Measurements from ENCODE around the gene BAAT.
A peak's percentile ranks its signal among the peaks of the same experiment; 100 is the strongest.

The BAAT gene

DNA sequence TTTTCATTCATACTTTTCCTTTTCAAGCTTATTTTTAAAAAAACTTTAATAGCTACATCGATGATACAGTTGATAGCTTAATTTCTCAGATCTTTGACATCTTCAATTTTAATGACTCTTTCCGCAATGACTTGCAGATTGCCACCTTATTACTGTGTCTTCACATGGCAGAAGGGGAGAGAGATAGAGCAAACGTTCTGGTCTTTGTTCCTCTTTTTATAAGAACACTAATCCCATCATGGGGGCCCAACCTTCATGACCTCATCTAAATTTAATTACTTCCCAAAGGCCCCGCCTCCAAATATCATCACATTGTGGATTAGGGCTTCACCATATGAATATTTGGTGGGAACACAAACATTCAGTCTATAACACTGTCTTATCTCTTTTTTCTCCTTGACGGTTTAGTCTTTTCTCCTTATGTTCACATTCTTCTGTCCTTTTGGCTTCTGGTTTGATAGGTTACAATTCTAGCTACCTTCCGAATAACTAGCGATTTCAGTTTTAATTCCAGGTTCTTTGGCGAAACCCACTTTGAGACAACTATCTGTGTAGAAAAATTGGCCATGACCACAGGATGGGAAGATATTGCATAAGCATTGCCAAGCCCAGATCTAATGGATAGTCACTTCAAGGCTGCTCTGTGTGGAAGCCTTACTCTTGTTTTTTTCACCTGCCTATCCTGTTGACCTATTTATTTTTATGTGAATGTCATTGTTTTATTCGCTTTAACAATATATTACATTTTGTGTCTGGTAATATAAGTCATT, 18.9 kb upstream of the BAAT start:
- H3K36me3 ChIP-seq (ENCODE audit: insufficient read depth, low read length) = peaks cover 91% of the 10 kb centered on the region

DNA sequence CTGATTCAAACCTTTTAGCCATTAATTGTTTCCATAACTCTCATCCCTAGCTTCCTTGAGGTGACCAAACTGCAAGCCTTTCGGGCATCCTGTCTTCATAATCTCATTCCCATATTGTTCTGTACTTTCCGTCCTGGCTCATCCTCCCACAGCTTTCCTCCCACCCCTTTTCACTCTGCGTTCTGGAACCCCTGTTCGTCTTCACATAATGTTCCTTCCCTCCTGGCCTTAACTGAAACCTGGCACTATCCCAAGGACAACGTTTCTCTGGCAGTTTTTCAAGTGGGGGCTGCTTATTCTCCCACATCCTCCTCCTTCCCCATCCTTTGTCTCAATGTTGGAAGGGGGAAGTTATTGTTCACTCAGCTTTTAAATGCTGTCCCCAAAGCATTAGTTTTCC, 15.3 kb upstream of the BAAT start:
- Histone ChIP-seq H3K4me3 (peak overlapping the region; percentile 83; the same call in 1 of the 2 replicates), H3K36me3 (ENCODE audit: insufficient read depth, low read length) (peaks cover 76% of the 10 kb centered on the region), H3K9me3 (ENCODE audit: low read depth, low read length) (peaks cover 15% of the 10 kb centered on the region), H3K27ac (no peak overlapping the region), H3K9ac (ENCODE audit: insufficient read length) (no peak overlapping the region)
- DNase-seq (ENCODE audit: low read depth, low spot score) = no peak
- TF ChIP-seq FOXP2 (optimal IDR thresholded peaks at IDR 0.05; ENCODE audit: control extremely low read depth, extremely low read length, insufficient read depth) = no peak
- no peak for TF ChIP-seq EZH2 (IDR thresholded peaks at IDR 0.05)
- no peak for TF ChIP-seq POLR2AphosphoS5 (IDR thresholded peaks at IDR 0.05; ENCODE audit: borderline replicate concordance, low read depth, low read length)

More for the DNA sequence above, 18.9 kb upstream of the BAAT start:
- no peak for DNase-seq (ENCODE audit: low read depth, low spot score)
- no peak overlapping the region for H3K4me3 ChIP-seq
- peaks cover 21% of the 10 kb centered on the region for H3K9me3 ChIP-seq (ENCODE audit: low read depth, low read length)
- no peak overlapping the region for H3K27ac ChIP-seq
- no peak for TF ChIP-seq FOXP2 (optimal IDR thresholded peaks at IDR 0.05; ENCODE audit: control extremely low read depth, extremely low read length, insufficient read depth)
- TF ChIP-seq POLR2AphosphoS5 (IDR thresholded peaks at IDR 0.05; ENCODE audit: borderline replicate concordance, low read depth, low read length) = no peak
- TF ChIP-seq EZH2 (IDR thresholded peaks at IDR 0.05) = no peak
- no peak overlapping the region for H3K9ac ChIP-seq (ENCODE audit: insufficient read length)

DNA sequence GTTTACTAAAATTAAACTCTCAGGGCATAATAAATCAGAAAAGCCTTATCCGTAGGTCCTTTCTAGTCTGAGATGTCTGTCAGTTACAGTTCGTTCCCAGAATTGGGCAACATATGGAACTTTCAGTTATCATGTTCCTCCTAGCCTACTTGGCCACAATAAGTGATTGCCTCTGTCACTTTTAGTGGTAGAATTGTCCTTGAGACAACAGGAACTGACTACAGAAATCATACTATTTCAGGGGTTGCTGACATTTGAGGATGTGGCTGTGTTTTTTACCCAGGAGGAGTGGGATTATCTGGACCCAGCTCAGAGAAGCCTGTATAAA, 14.8 kb upstream of the BAAT start:
- Histone ChIP-seq H3K27ac (no peak overlapping the region), H3K9ac (ENCODE audit: insufficient read length) (peak overlapping the region; percentile 84), H3K4me3 (peak overlapping the region; percentile 83), H3K9me3 (ENCODE audit: low read depth, low read length) (peaks cover 20% of the 10 kb centered on the region), H3K36me3 (ENCODE audit: insufficient read depth, low read length) (peaks cover 76% of the 10 kb centered on the region)
- no peak for DNase-seq (ENCODE audit: low read depth, low spot score)
- TF ChIP-seq POLR2AphosphoS5 (IDR thresholded peaks at IDR 0.05; ENCODE audit: borderline replicate concordance, low read depth, low read length) = no peak
- no peak for TF ChIP-seq EZH2 (IDR thresholded peaks at IDR 0.05)
- TF ChIP-seq FOXP2 (optimal IDR thresholded peaks at IDR 0.05; ENCODE audit: control extremely low read depth, extremely low read length, insufficient read depth) = no peak

DNA sequence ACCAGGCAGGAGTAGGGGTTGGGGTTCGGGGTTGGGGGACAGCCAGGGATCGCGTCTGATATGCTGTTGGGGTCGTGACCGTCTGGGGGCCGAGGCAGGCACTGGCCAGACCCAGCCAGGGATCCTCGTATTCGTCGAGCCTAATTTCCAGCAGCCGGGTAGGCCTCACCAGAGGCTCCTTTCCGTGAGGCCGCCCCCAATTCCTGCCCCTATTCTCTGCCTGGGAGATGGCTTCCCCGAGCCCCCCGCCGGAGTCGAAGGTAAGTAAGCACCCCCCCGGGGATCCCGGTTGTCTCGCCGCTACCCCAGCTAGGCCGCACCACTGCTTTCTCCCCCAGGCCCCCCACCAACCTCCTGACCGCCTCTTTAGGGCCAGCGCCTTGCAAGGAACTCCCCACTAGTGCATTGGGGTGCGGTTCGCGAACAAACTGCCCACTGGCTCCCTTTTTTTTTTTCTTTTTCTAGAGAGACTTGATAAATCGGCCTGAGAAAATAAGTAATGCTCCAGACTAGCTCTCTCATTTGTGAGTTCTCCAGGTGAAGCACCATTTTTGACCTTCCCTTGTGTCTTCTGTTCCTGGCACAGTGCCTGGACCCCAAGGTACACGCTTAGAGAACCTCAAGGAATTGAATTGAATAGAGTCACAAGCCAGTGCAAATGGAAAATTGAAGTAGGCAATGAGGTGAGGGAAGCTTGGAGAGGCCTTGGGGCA, 14.3 kb upstream of the BAAT start:
- H3K36me3 ChIP-seq (ENCODE audit: insufficient read depth, low read length) = peaks cover 76% of the 10 kb centered on the region
- H3K27ac ChIP-seq = no peak overlapping the region
- no peak for DNase-seq (ENCODE audit: low read depth, low spot score)
- peaks cover 21% of the 10 kb centered on the region for H3K9me3 ChIP-seq (ENCODE audit: low read depth, low read length)
- peak overlapping the region; percentile 84 for H3K9ac ChIP-seq (ENCODE audit: insufficient read length)
- H3K4me3 ChIP-seq = peak overlapping the region; percentile 83
- TF ChIP-seq FOXP2 (optimal IDR thresholded peaks at IDR 0.05; ENCODE audit: control extremely low read depth, extremely low read length, insufficient read depth) (no peak), EZH2 (IDR thresholded peaks at IDR 0.05) (no peak), POLR2AphosphoS5 (IDR thresholded peaks at IDR 0.05; ENCODE audit: borderline replicate concordance, low read depth, low read length) (no peak)

DNA sequence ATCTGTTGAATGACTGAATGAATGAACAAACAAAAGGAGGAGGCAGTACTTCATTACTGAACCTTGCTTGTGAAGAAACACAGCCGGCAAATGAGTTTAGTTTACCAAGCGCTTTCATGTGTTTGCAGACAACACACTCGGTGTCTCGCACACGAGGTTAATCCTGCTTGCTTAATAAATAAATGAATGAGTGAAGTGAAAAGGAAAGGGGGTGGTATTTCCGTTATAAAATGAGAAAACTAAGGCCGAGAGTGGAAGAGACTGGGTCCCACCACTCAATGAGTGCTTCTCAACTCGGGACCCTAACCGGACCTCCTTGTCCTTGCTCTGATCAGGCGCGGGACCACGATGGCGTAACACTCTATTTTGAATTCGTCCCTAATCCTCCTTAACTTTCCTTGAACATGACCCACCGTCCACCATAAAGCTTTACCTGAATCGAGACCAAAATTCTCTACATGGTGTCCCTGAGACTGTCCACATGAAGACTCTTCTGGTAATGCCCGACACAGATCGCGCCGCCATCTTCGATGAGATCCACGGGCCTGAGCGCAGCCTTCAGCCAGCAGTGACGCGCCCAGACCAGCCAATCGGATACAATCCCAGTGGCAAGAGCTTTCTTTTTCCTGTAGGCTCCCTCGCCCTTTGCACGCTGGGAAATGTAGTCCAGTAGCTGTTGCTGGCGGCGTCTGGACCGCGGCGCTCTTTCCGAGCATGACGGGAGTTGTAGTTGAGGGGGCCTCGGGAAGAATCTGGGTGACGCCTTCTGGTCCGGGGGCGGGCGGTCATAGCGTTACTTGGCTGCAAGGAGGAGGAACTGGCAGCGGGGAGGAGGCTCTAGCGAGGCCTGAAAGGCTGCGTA, 13.5 kb upstream of the BAAT start, which contains the start of the genes MRPL50 and ZNF189:
TSS of gene MRPL50 (minus strand) at position 551 of the 862 bp plus-strand sequence. CDS start at position 525, 26 bp downstream.
TSS of gene ZNF189 (plus strand) at position 784 of the 862 bp plus-strand sequence. CDS start 306 bp downstream, outside the sequence.
- no peak for TF ChIP-seq FOXP2 (optimal IDR thresholded peaks at IDR 0.05; ENCODE audit: control extremely low read depth, extremely low read length, insufficient read depth)
- TF ChIP-seq POLR2AphosphoS5 (IDR thresholded peaks at IDR 0.05; ENCODE audit: borderline replicate concordance, low read depth, low read length) = peak; percentile 97
- peak within 1 kb of the TSS; percentile 93 for H3K9ac ChIP-seq (ENCODE audit: insufficient read length)
- peaks cover 18% of the 10 kb centered on the region for H3K9me3 ChIP-seq (ENCODE audit: low read depth, low read length)
- peak within 1 kb of the TSS; percentile 83 for H3K4me3 ChIP-seq
- peak within 1 kb of the TSS; percentile 67 for H3K27ac ChIP-seq
- peaks cover 75% of the 10 kb centered on the region for H3K36me3 ChIP-seq (ENCODE audit: insufficient read depth, low read length)
- DNase-seq (ENCODE audit: low read depth, low spot score) = peak; percentile 92

DNA sequence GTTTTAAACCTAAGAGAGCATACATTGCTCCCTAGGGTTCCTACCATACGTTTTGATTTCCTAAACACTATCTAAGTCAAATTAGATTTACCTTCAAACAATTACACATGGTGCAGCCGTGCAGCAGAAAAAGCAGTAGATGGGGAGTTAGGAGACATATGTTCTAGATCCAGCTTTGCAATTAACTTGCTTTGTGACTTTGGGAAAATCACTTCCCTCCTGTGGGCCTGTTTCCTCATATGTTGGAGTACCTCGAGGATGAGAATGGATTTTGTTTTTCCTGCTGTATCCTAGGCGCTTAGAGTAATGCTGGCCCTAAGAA, 12.9 kb upstream of the BAAT start:
- no peak for DNase-seq (ENCODE audit: low read depth, low spot score)
- Histone ChIP-seq H3K27ac (peak overlapping the region; percentile 67; the same call in 1 of the 2 replicates), H3K9ac (ENCODE audit: insufficient read length) (peak overlapping the region; percentile 93), H3K4me3 (peak overlapping the region; percentile 83), H3K36me3 (ENCODE audit: insufficient read depth, low read length) (peaks cover 75% of the 10 kb centered on the region), H3K9me3 (ENCODE audit: low read depth, low read length) (peaks cover 18% of the 10 kb centered on the region)
- no peak for TF ChIP-seq EZH2 (IDR thresholded peaks at IDR 0.05)
- no peak for TF ChIP-seq POLR2AphosphoS5 (IDR thresholded peaks at IDR 0.05; ENCODE audit: borderline replicate concordance, low read depth, low read length)
- TF ChIP-seq FOXP2 (optimal IDR thresholded peaks at IDR 0.05; ENCODE audit: control extremely low read depth, extremely low read length, insufficient read depth) = no peak

DNA sequence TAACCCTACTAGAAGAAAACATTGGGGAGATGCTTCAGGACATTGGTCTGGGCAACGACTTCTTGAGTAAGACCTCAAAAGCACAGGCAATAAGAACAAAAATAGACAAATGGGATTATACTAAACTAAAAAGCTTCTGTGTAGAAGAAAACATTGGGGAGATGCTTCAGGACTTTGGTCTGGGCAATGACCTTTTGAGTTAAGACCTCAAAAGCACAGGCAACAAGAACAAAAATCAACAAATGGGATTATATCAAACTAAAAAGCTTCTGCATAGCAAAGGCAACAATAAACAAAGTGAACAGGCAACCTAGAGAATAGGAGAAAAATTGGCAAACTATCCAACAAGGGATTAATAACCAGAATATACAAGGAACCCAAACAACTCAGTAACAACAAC, 9.9 kb upstream of the BAAT start:
- Histone ChIP-seq H3K9me3 (ENCODE audit: low read depth, low read length) (peaks cover 15% of the 10 kb centered on the region), H3K9ac (ENCODE audit: insufficient read length) (no peak overlapping the region), H3K27ac (no peak overlapping the region), H3K4me3 (no peak overlapping the region), H3K36me3 (ENCODE audit: insufficient read depth, low read length) (peaks cover 75% of the 10 kb centered on the region)
- TF ChIP-seq EZH2 (IDR thresholded peaks at IDR 0.05) (no peak), POLR2AphosphoS5 (IDR thresholded peaks at IDR 0.05; ENCODE audit: borderline replicate concordance, low read depth, low read length) (no peak), FOXP2 (optimal IDR thresholded peaks at IDR 0.05; ENCODE audit: control extremely low read depth, extremely low read length, insufficient read depth) (no peak)
- DNase-seq (ENCODE audit: low read depth, low spot score) = no peak

DNA sequence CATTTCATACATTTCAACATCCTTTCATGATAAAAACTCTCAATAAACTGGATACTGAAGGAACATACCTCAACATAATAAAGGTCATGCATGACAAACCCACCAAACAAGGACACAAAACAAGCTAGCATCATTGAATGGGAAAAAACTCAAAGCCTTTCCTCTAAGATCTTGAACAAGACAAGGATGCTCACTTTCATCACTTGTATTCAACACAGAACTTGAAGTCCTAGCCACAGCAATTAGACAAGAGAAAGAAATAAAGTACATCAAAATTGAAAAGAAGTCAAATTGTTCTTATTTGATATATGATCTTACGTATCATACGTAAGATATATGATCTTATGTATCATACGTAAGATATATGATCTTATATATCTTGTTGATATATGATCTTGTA, 8.3 kb upstream of the BAAT start:
- DNase-seq (ENCODE audit: low read depth, low spot score) = no peak
- peaks cover 15% of the 10 kb centered on the region for H3K9me3 ChIP-seq (ENCODE audit: low read depth, low read length)
- no peak for TF ChIP-seq EZH2 (IDR thresholded peaks at IDR 0.05)
- no peak for TF ChIP-seq POLR2AphosphoS5 (IDR thresholded peaks at IDR 0.05; ENCODE audit: borderline replicate concordance, low read depth, low read length)
- TF ChIP-seq FOXP2 (optimal IDR thresholded peaks at IDR 0.05; ENCODE audit: control extremely low read depth, extremely low read length, insufficient read depth) = no peak
- H3K27ac ChIP-seq = no peak overlapping the region
- H3K9ac ChIP-seq (ENCODE audit: insufficient read length) = no peak overlapping the region
- H3K36me3 ChIP-seq (ENCODE audit: insufficient read depth, low read length) = peaks cover 88% of the 10 kb centered on the region
- H3K4me3 ChIP-seq = no peak overlapping the region
